GM21737 (cell line): ENCODE results near the gene PTGDS.
"Not testable (repeated sequence)": the region's sequence is repeated elsewhere in the genome, so short reads cannot be mapped to it uniquely, and the experiment has no call there.

Experiments used
- ATAC-seq: cut with Tn5 transposase; IDR thresholded peaks from one replicate; pipeline ENCODE4 v1.9.1; 2021; ENCODE audit warnings: mild to moderate bottlenecking, moderate library complexity; ENCODE audit not compliant: unreplicated experiment

PTGDS gene

GRCh38 chr9:136985853-136986252, 8.5 kb downstream of the PTGDS start:
- no peak for ATAC-seq

DNA sequence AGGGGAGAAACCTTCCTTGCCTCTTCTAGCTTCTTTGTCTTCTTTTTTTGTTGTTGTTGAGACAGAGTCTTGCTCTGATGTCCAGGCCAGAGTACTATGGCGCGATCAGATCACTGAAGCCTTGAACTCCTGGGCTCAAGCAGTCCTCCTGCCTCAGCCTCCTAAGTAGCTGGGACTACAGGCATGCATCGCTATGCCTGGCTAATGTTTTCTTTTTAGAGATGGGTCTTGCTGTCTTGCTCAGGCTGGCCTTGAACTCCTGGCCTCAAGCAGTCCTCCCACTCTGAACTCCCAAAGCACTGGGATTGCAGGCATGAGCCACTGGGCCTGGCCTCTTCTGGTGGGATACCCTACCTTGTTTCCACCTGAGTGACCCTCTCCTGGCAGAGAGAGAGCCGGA, 11.6 kb downstream of the PTGDS start:
- ATAC-seq: no peak

- ATAC-seq: no peak
Observed at GRCh38 chr9:136990242-136990911, 13.1 kb downstream of the PTGDS start.

DNA sequence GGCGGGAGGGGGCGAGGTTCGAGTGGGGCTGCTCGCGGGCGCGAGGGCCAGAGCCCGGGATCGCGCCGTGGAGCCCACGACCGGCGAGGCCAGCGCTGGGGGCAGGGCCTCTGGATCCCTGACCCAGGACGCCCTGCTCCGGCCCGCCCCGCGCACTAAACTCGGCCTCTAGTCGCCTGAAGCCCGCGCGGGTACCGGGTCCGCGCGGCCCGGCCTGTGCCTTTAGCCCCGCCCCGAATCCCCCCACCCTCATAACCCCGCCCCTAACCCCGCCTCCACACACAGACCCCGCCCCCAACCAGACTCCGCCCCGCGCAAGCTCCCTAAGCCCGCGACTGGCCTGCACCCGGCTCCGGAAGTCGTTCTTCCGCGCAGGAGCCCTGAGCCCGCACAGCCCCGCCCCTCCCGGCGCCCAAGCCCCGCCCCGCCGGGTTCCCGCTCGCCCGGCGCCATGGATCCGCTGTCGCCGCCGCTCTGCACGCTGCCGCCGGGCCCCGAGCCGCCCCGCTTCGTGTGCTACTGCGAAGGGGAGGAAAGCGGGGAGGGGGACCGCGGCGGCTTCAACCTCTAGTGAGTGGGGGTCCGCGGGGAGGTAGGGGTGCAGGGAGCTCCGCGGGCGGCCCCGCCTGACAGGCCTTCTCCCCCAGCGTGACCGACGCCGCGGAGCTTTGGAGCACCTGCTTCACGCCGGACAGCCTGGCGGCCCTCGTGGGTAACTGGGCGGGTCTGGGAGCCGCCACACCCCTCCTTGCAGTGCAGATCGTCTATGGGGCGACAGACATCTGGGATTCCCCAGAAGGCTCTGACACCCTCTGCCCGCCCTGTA, 14.9 kb downstream of the PTGDS start, which contains the start of gene PAXX:
TSS of gene PAXX (plus strand) at position 430 of the 826 bp plus-strand sequence. CDS start at position 452, 22 bp downstream.
- ATAC-seq: peak; percentile 76

GRCh38 chr9:136992819-136993369, 15.6 kb downstream of the PTGDS start:
- no peak for ATAC-seq

GRCh38 chr9:136994180-136994887, 17.0 kb downstream of the PTGDS start:
- ATAC-seq: no peak

DNA sequence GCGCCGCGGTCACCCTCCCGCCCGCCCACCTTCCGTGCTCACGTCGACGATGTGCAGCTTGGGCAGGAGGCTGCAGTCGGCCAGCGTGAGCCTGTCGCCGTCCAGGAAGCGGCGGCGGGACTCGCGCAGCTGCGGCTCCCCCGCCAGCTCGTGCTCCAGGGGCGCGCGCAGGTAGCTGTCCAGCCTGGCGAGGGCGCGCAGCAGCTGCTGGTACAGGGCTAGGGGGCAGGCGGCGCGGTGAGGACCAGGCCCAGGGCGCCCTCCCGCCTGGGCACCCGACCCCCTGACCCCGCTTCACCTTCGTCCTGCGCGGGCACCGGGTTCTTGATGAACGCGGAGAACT, 17.6 kb downstream of the PTGDS start:
- ATAC-seq: no peak

DNA sequence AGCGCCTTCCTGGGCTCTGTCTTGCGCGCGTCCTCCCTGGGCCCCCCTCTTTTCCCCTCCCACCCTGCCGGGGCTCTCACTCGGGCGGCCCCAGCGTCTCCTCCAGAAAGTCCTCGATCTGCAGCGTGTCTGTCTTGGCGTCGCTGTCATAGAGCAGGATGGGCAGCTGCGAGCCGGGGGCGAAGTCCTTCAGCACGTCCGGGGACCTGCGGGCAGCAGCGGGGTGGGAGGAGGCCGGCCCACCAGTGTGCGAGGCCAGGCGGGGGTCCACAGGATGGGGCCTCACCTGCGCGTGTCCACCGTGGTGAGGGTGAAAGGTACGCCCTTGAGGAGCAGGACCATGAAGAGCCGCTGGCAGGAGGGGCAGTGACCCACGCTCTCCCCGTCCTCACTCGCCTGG, 18.1 kb downstream of the PTGDS start:
- no peak for ATAC-seq

DNA sequence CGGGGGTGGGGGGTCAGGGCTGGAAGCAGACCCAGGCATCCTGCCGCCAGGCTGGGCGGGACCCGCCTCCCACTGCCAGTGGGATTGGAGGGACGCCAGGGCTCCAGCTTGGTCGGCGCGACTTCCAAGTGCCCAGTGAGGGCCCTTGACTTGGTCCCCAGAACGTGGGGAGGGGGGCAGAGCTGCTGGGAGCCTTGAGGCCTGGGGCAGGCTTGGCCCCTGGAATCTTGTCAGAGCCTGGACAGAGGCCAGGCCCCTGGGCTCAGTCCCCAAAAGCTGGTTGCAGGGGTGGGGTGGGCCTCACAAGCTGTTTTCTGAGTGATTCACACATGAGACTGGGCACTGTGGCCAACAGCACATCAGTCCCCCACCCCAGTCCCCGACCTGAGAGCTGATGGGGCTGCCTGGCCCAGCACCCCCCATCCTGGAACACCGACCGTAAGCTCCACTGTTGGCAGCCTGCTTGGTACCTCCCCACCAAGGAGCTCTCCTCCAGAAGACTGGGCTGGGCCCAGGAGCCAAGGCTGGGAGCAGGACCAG, 18.5 kb downstream of the PTGDS start:
- no peak for ATAC-seq

DNA sequence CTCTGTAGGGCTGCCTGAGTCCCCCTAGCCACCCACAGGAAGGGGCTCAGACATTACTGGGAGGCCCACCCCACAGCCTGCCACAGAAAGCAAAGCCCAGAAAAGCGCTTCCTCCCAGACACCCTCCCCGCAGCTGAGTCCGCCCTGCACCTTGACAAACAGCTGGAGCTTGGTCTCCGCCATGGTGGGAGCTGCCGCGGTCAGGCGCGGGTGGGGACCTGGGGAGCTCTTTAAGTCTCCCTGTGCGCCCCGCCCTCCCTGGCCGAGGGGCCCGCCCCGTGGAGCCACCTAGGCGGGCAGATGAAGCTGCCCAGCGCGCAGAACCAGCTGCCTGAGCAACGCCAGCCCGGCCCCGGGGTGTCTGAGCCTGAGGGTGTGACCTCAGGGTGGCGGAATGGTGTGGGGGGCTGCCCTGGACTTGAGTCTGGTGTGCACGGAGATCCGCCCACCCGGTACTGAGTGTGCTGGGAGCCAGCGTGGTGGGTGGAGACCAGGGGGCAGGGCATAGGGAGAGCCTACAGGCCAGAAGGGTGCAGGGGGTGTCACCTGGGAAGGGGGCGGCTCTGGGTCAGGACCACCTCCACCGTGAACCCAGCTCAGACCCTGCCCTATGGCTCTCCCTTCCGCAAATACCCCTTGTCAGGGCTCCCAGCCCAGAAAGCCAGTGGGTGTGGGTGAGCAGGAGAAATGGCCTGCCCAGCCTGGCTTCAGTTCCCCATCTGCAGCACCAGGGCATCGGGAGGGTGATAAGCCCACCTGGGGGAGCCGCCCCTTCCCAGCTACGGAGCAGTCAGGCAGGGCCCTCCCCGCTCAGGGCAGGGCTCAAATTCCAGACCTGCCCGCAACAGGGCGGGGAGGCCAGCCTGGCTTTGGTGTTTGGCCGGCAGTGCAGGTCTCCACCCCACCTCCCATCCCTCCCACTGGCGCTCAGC, 19.3 kb downstream of the PTGDS start, which contains the start of gene CLIC3:
TSS of gene CLIC3 (minus strand) at position 208 of the 932 bp plus-strand sequence. CDS start at position 183, 25 bp downstream.
- ATAC-seq: no peak

GRCh38 chr9:136997371-136997770, 20.1 kb downstream of the PTGDS start:
- no peak for ATAC-seq

DNA sequence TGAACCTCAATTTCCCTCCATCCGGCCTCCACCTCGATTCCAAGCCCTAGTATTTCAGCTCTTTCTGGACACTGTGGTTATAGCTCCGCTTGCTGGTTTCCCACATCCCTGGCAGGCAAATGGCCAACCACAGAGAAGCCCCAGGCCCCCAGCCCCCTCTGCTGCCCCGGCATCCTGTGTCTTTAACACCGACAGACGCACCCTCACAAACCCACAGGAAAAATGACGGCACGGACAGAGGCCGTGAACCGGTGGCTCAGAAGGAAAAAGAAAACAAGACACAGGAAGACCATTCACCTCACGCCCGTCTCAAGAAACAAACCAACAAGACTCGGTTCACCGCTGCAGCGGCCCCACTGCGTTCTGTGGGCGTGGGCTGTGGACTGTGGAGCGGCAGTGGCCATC, 20.5 kb downstream of the PTGDS start:
- ATAC-seq: no peak

GRCh38 chr9:137000177-137000930, 23.1 kb downstream of the PTGDS start:
- peak; percentile 66 for ATAC-seq

DNA sequence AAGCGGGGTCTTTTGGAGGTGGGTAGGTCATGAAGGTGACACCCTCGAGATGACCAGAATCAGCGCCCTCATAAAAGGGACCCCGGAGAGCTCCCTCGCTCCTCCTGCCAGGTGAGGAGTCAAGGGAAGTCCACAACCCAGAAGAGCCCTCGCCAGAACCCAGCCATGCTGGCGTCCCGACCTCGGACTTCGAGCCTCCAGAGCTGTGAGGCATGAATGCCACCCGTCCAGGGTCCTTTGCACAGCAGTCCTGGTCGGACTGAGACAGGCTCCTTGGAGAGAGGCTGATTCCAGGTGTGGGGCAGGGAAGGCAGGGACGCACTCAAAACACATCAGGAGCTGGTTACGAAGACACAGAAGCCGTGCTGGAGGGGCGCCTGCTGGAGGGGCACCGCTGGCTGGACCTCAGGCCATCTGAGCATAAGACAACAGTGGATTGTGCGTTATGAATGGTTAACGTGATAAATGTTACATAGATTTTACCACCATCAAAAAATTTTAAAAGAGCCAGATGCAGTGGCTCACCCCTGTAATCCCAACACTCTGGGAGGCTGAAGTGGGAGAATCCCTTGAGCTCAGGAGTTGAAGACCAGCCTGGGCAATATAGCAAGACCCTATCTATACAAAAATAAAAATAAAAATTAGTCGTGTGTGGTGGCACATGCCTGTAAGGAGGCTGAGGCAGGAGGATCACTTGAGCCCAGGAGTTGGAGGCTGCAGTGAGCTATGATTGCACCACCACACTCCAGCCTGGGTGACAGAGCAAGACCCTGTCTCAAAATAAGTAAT, 24.7 kb downstream of the PTGDS start:
- ATAC-seq: no peak

DNA sequence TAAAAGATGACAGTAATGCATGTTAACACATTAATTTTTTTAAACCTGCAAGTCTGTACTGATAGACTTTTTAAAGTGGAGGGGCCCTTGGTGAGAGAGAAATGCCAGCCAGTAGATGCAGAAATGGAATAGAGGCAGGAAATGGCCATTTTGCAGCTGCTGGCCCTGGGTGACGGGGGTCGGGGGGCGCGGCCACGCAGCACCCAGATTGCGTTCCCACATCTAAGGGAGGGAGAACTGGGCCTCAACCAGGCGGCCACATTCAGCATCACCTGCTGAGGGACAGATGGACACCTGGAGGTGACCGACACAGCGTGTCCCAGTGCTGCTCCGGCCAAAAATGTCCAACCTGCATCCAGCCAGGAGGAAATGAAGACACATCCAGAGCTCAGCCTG, 25.3 kb downstream of the PTGDS start:
- ATAC-seq: no peak

- ATAC-seq: not testable (repeated sequence)
Observed at GRCh38 chr9:137004285-137004684, 27.0 kb downstream of the PTGDS start.

DNA sequence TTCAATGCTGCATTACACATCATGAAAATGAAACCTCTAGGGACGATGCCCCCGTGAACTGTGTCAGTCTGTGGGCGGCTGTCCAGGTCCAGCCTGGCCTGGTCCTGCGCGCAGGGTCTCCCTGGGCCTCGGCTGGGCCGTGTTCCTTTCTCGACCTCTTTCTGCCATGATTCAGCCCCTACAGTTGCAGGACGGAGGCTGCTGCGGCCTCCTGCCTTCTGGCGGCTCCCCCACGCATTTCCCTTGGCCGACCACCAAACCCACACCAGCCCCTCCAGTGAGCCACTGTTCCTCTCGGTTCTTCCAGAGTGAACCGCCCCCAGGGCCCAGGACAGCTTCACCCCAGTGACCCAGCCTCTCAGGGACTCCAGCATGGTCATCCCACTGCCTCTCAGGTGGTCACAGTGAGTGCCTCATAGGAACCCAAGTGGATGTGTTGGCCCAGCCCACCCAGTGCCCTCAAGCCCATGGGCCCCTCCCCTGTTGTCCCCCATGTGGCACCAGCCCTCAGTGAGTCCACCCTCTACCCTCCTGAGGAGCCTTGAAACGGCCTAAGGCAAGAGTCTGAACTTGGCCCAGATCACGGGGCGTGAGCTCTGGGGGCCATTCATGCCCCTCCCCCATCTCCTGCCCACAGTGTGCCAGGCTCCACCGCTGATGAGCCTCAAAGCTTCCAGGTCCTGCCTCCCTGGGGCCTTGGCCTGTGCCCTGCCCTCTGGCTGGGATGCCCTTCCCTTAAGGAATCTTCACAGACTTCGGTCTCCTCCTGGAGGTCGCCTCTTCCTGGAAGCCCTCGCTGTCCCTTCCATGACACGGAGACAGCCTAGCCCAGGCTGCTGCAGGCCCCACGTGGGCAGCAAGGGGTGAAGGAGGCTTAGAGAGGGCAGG, 29.1 kb downstream of the PTGDS start:
- no peak for ATAC-seq
